ENCODE measurements around the gene UNC5C. TPM values are rescaled to one million over a fixed set of nuclear protein-coding genes. Genes with fewer than 3 reads are reported as not detected.

UNC5C gene
- total RNA-seq, 1 experiment from 2014 or later: 11.3 TPM

DNA sequence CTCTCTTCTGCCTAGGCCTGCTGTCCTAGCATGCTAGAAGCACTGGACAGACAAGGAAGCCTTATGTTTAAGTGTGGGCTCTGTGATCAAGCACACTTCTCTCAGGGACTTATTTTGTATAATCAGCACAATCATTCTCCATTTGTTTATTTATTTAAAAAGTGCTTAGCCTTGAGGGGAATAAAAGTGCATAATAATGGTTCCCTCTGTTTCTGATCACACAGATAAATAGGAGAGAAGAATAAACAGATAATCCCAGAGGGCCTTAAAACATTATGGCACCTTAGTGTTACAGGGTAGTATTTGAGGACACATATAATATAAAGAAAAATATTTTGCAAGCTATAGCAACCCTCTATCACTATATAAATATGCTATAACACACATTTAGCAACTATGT, 146.5 kb downstream of the UNC5C start:
- DNase-seq (ENCODE audit: low spot score): no peak

DNA sequence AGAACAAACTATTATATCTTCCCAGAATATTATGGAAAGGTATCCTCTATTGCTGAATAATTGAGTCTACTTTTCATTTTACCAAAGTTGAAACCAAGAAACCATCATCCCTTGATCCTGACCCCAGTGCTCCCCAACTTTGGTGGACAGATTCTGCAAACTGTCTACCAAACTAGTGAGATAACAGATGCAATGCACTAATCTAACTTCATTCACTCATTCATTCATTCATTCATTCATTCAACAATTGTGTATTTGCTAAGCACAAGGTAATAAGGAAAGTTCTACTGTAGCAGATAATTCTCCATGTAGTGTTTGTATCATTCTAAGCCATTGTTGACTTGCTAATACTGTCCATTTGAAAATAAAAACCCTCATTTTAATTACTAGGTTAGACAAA, 150.6 kb downstream of the UNC5C start:
- no peak for DNase-seq (ENCODE audit: low spot score)

DNA sequence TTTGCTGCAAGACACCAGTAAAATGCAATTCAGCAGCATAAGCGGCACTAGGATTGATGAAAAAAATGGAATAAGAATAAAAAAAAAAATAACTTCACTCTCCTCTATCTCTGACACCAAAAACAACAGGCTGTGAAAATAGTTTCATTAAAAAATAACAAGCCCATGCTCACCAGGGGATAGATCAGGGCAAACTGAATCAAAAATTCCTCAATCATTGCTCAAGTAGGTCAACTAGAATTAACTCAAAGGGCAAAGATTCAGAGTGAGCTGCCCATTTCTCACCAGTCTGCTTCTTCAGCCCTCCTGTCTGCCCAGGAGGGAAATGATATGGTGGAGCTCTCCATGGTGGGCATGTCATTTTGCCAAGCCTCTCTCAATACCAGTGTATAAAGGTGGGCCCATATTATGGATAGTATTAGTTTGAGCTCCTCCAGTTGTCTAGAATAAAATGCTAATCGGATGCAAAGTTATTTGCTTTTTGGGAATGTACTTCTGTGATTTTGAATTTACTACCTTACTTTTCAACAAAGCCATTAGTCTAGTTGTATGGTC, 153.9 kb downstream of the UNC5C start:
- no peak for DNase-seq (ENCODE audit: low spot score)

DNA sequence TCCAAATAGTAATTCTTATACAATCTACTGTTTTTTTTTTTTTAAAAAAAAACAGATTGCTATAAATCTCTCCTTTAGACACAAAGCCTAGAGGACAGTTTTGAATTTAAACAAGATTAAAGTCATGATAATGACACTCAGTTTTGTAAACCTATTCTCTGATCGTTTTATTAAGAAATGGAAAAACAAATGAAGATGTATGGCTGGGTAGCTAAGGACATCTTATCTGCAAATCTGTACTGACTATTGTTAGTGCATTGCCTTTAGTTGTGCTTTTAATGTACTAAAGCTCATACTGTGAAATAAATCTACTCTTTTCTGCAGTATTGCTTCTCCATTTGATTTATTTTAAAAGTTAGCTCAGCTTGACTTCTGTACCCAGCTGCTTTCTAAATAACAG, 155.0 kb downstream of the UNC5C start:
- no peak for DNase-seq (ENCODE audit: low spot score)

DNA sequence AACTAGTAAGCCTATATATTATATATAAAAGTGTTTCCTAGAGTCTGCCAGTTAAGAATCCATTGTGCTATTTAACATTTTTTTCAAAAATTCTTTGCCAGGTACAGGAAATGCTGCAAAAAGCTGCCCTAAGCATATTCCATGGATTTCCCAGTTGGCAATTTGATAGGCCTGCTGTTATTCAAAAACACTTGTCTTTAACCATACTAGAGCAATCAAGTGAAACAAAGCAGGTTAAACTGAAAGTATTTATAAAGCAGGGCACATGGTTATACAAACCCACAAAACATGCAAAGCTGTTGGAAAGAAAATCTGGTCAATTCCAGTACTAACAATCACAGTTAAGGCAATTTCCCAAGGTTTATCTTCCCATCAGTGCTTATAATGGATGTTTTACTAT, 159.9 kb downstream of the UNC5C start:
- peak; percentile 29 for DNase-seq (ENCODE audit: low spot score)

DNA sequence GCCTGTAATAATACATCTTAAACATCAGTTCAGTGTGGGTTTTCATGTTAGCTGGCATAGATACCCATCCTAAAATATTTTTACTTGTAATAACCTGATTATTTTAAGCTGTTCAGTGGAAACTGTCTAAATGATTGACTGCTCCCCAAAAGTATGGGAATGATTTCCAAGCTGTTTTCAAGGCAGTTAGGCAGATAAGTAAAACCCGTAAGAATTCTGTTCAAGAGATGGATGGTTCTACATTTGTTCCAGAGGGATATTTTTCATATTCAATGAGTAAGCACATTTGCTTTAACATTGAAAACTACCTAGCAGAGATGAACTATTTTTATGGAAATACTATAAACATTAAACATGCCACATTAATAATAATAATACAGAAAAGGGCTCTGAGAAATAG, 161.1 kb downstream of the UNC5C start:
- no peak for DNase-seq (ENCODE audit: low spot score)

DNA sequence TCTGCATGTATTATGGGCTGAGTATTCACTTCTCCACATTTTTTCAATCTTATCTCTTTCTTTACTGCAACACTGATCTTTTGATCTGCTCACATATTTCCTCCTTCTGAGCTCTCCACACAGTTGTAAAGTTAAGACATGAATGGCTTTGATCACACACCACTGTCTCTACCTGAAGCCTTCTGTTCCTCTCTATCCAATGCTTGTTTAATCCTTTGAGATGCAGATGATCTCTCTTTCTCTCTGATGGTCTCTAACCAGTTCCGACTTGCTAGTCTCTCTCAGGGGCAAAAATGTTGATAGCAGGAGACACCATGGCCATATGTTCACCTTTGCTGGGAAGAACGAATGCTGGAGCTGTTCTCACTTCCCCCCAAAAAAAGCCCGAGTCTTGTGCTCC, 162.4 kb downstream of the UNC5C start:
- DNase-seq (ENCODE audit: low spot score): no peak

DNA sequence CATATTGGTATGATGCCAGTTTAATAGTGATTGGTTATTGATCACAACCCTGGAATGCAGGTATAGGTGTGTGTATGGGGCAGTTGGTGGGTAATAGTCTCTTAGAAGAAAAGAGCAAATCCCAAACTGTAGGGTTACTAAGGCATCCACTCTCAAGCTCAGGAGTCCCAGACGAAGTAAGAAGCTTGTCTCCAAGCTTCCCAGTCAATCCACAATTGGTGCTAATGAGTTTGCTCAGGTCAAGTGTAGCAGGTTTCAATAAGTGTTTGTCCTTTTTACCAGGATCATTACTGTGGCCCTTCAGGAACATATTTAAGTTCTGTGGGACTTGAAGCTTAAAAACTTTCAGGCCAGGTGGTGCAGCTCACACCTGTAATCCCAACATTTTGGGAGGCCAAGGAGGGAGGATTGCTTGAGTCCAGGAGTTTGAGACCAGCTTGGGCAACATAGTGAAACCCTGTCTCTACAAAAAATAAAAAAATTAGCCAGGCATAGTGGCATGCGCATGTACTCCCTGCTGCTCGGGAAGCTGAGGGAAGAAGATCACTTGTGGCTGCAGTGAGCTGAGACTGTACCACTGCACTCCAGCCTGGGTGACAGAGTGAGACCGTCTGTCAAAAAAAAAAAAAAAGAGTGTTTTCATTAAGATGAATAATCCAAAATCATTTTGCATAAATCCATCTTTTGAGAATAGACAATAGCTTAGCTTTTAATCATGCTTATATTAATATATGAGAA, 166.8 kb downstream of the UNC5C start:
- DNase-seq (ENCODE audit: low spot score): no peak

DNA sequence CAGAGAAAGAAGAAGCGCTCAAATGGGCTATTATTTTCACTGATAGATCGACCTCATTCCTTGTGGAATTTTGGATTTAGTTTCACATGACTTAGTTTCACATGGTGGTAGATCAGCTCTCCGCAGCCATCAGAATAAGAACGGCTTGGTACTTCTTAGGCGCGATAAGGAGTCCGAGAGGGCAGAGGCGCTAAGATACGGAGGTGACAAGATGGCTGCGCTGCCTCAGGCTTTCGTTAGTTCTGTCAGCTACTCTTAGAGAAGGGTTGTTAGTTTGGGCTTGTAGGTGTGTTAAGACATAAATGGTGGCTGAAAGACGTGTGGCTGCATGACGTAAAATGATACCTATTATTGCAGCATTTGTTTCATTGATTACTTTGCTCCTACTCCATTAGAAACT, 169.1 kb downstream of the UNC5C start:
- no peak for DNase-seq (ENCODE audit: low spot score)

DNA sequence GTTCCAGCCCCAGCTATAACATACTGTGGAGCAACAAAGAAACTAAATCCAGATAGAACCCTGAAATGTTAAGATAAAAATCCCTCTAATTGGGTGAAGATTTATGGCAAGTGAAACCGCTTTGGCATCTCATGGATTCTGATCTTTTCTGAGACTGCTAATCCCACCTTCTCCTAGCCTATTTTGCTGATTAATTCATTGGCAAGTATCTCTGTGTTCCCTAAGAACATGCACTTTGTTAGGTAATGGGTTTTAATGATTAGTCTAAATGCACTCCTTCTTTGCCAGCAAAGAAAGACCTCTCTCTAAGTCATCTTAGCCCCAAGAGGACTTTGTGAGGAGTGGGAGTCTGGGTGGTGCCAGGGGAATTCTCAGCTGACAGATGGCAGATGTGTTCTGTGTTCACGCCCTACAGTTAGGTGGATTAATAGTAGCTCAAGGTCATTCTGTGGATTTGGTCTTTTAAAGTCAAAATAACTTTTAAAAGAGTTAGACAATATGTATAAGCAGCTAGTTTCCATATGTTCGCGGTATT, 171.3 kb downstream of the UNC5C start:
- no peak for DNase-seq (ENCODE audit: low spot score)

DNA sequence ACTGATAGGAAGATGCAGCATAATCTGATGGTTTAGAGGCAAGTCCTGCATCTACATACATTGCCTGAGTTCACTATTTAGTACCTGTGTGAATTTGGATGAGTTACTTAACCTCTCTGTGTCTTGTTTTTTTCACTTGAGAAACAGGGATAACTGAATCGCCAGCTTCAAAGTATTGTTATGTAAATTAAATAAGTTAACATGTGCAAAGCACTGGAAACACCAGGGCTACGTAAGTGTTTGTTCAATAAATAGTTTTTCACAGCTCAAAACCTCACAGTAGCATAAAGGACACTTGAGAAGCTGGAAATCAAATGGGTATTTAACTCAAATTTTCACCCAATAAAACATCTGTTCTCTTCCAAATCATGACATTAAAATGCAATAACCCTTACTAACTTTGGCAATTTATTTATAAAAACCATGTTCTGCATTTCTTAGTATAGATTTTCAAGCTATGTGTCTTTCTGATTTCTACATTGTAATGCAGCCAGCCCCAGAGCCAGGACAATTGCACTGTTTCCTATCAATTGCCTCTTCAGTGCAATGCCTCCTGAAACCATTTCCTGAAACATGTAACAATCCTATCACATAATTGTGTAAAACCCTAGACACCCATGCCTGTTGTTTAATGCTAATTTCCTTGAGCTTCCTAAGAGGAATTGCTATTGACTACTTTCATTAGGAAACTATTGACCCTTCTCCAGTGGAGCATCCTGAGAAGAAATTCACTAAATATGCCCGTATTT, 177.1 kb downstream of the UNC5C start:
- DNase-seq (ENCODE audit: low spot score): no peak

DNA sequence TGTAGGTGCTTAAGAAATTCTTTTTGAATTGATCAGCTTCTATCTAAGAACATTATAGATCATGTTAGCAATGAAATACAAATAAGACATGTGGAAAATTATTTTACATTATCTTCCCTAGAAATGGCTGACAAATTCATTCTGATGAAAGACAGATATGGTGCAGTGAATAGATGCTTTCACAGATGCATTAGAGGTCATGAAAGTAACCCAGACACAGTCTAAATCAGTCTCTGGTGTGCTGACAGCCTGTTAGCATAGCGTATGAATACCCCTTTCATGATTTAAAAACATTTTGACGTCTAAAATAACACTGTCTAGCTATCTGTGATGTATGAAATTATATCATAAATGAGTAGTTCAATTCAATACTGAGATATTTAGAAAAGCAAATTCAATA, 180.9 kb downstream of the UNC5C start:
- no peak for DNase-seq (ENCODE audit: low spot score)

DNA sequence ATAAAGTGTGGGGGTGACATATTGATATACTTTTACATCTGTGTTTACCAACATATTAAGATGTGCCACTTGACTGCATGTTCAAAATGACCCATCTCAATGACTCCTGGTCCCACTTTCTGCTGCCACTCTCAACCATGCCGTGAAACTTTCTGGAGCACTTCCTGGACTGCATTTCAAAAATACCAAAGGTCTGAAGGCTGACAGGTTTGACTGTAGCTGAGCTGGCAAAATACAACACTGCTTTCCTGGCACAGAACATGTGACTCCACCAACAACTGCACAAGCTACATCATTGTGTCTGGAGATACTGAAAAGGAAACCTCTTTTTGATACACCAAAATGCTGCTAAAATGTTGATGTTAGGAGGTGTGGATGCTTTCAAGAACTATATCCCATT, 184.8 kb downstream of the UNC5C start:
- DNase-seq (ENCODE audit: low spot score): no peak

DNA sequence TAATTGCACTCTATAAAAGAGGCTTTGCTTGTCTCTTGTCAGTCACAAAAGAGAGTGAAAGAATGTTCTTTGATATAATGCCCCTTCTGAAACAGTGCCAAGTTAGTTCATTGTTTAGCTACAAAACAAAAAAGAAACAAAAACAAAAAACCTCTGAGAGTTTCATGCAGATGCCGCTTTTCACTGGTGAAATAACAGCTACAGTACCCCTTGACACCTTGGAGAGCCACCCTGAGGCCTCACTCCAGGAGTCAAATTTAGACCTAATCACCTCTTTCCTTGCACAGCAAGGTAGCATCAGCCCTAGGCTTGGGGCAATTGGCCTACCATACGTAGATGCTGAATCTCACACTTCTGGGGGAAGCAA, 185.2 kb downstream of the UNC5C start:
- DNase-seq (ENCODE audit: low spot score): no peak

DNA sequence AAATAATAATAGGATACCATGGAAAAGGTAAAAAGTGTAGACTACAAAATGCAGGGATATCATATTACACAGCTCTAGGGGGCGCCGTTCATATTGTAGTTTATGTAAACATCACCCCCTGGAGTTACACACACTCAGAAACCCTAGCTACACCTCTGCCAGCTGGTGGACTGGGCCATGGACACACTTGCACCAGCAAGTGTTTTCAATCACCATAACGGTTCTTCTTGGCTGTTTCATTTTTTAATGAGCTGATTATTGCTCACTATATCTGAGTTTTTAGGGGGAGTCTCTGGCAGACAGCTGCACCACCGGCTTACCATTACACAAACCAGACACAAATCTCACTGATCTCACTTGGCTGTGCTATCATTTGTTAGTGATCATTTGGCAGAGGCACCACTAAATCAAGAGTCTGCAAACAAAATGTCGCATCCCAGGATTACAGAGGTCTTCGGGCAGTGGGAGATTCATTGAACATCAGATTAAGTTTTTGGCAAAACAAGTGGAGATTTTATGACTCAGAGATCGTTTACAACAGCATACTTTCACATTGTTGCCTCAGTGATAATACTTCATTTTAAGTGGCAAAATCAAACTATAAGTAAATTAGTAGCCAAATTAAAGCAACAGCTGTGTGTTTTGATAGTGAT, 185.7 kb downstream of the UNC5C start:
- DNase-seq (ENCODE audit: low spot score): peak; percentile 38

DNA sequence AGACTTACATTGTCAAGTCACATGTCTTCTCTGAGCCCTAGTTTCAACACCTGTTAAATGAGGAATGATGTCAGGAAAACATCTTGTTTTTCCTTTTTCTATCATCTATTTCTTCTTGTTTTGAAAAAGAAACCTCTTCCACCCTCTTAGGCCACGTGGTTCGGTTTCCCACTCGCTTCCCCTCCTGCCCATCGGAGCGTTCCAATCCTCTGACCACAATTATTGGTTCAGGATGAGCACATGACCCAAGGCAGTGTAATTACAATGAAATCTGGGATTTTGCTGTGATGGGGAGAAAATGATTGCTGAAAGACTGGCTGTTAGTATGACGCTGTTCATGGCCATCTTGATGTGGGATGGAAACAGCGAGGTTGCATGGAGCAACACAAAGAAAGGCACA, 186.7 kb downstream of the UNC5C start:
- no peak for DNase-seq (ENCODE audit: low spot score)

DNA sequence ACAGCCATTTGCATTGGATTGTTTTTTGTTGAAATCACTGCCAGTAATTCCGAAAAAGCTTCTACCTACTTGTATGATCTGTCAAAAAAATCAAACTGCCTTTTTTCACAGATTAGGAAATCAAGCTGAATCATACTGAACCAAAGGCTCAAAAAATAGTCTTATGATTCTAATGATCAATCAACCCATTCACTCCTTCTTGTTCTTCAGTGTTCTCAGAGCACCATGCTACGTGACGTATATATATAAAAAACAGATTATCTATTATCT, 187.1 kb downstream of the UNC5C start:
- DNase-seq (ENCODE audit: low spot score): no peak

DNA sequence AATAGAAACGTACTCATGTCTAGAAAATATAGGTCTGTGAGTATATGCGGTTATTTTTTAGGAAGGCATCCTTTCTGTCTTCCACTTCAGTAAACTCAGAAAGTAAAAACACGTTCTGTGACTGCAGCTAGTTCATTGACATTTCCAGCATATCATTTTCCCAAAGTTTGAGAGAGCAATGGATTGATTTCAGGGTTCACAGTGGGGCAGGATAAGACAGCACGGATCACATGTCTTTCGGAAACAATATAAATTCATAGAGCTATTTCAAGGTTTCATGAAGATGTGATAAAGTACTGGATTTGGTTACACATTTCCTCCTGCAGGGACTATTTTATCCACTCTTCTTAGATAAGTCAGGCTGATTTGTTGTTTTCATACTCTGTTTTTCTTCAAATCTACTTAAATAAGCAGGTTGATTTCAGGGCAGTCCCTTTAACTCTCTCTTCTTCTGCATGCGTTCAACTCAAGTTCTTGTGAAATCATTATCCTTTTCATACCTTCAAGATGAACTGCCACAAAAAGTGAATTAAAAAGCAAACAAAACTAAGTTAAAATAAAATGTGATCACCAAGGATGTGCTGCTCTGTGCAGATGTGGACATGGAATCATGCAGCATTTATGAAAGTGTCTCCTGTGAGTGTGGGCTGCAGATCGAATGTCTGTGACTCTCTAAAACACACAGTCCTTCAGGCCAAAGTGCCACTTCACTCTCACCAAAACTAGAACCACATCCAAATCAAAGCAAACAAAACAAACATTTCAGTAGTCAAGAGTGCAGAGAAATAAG, 187.7 kb downstream of the UNC5C start:
- no peak for DNase-seq (ENCODE audit: low spot score)

DNA sequence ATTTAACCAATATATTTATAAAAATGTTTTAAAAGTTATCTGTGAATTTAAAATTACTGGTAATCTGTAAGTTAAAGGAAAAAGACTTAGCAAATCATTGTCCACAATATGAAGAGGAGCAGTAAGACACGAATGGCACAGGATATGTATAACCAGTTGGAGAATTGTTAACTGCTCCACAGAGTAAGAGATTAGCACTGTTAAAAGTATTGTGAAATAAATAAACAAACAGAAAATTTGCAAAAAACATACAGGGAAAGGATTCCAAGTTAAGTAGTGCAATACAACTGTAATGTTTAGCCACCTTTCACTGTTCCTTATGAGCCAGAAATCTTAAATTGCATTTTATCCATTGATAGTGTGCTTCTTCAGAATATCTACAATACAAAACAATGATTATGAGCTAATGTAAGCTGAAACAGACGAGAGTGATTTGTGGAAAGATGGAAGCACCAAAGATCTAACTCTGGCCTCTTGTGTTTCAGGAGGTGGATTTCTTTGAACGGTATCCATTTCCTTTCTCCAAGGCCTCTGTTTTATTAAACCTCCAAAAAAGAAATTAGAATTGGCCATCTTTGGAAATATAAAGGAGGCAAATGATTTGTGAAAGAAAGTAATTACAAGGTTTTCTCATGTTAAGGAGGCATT, 188.4 kb downstream of the UNC5C start:
- DNase-seq (ENCODE audit: low spot score): no peak

DNA sequence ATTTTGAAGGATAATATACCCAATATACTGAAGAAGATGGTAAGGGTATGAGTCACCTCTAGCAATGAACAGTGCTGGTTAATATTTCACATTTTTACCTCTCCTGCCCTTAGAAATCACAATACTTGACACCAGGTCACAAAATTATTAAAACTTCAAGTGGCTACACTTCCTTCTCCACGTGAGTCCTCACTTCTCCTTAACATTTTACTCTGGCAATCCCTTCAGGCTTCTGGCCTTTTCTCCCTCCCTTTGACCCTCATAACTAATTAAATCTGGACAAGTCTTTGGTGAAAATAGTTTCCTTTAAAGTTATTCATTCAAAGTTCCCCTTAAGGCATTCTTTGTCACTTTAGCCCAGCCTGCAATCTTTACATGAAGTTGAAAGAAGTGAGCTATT, 190.4 kb downstream of the UNC5C start:
- DNase-seq (ENCODE audit: low spot score): no peak

DNA sequence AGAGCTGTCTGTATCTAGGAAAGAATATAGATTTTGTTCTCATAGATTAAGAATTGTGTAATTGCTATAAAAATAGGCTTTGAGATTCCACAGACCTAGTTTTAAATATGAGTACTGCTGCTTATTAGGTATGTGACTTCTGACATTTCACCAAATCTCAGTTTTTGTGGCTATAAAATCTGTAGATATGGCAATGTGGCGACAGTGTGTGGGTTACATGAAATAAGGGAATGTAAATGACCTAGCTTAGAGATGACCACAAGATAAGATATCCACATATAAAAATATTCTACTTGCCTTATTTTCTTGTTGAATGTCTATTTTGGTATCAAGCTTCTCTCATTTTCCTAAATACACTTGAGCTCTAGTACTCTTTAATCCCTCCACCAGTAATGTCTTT, 193.8 kb downstream of the UNC5C start:
- no peak for DNase-seq (ENCODE audit: low spot score)

DNA sequence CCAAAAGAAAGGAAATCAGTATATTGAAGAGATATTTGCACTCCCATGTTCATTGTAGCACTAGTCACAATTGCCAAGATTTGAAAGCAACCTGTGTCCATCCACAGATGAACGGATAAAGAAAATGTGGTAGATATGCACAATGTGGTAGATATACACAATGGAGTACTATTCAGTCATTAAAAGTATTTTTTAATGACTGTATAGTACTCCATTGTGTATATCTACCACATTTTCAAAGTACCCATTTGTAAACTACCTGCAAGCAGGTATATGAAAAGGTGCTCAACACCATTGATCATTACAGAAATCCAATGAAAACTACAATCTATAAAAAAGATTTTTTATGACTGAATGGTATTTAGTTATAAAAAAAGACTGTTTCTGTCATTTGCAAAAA, 200.4 kb downstream of the UNC5C start:
- no peak for DNase-seq (ENCODE audit: low spot score)

Measured in H4 (cell line).